ENCODE data around the gene MRPL33. TPM values are rescaled to one million over a fixed set of nuclear protein-coding genes. Genes with fewer than 3 reads are reported as not detected.
"Not testable (repeated sequence)": the region's sequence is repeated elsewhere in the genome, so short reads cannot be mapped to it uniquely, and the experiment has no call there.

Gene MRPL33
- total RNA-seq, 1 donor from 2014 or later = 290 TPM

GRCh38 chr2:27754138-27754588 is 17.4 kb upstream of the MRPL33 start:
- peak; percentile 90 for TF ChIP-seq CTCF (conservative IDR thresholded peaks at IDR 0.05; ENCODE audit: low read depth, low read length)
- DNase-seq (ENCODE audit: low read depth) = no peak
- no peak overlapping the region for H3K4me3 ChIP-seq (ENCODE audit: low read depth, low read length)

GRCh38 chr2:27754831-27755230 is 16.7 kb upstream of the MRPL33 start:
- DNase-seq (ENCODE audit: low read depth) = no peak
- no peak for TF ChIP-seq CTCF (conservative IDR thresholded peaks at IDR 0.05; ENCODE audit: low read depth, low read length)
- no peak overlapping the region for H3K4me3 ChIP-seq (ENCODE audit: low read depth, low read length)

- DNase-seq (ENCODE audit: low read depth) = no peak
- no peak overlapping the region for H3K4me3 ChIP-seq (ENCODE audit: low read depth, low read length)
- no peak for TF ChIP-seq CTCF (conservative IDR thresholded peaks at IDR 0.05; ENCODE audit: low read depth, low read length)
Observed at GRCh38 chr2:27756091-27756490, 15.4 kb upstream of the MRPL33 start.

- no peak for DNase-seq (ENCODE audit: low read depth)
- TF ChIP-seq CTCF (conservative IDR thresholded peaks at IDR 0.05; ENCODE audit: low read depth, low read length) = no peak
- H3K4me3 ChIP-seq (ENCODE audit: low read depth, low read length) = no peak overlapping the region
Observed at GRCh38 chr2:27756544-27757498, 14.7 kb upstream of the MRPL33 start.

GRCh38 chr2:27762951-27763906 is 8.3 kb upstream of the MRPL33 start:
- no peak overlapping the region for H3K4me3 ChIP-seq (ENCODE audit: low read depth, low read length)
- TF ChIP-seq CTCF (conservative IDR thresholded peaks at IDR 0.05; ENCODE audit: low read depth, low read length) = no peak
- no peak for DNase-seq (ENCODE audit: low read depth)

GRCh38 chr2:27763907-27764267 is 7.6 kb upstream of the MRPL33 start:
- TF ChIP-seq CTCF (conservative IDR thresholded peaks at IDR 0.05; ENCODE audit: low read depth, low read length) = no peak
- H3K4me3 ChIP-seq (ENCODE audit: low read depth, low read length) = no peak overlapping the region
- DNase-seq (ENCODE audit: low read depth) = no peak

- H3K4me3 ChIP-seq (ENCODE audit: low read depth, low read length); DNase-seq (ENCODE audit: low read depth): not testable (repeated sequence)
Observed at GRCh38 chr2:27764526-27764925, 7.0 kb upstream of the MRPL33 start.

Measured in epithelial cell of proximal tubule (primary cell).